T-helper 17 cell (primary cell): ENCODE results near the gene NHSL2. TPM values are rescaled to one million over a fixed set of nuclear protein-coding genes. Genes with fewer than 3 reads are reported as not detected.

Experiments used
- ATAC-seq: fragments of 150-1000 bp; cut with Tn5 transposase; 2 replicates; pipeline ENCODE4 v1.10.0; 2021; ENCODE audit warnings: mild to moderate bottlenecking, moderate library complexity
- DNase-seq, 3 donors: peaks; one replicate each; pipeline versions ENCODE4 v3.0.0 to v3.0.0-alpha.2; 2020 to 2021
- H3K9me3 ChIP-seq: one replicate; pipeline ENCODE4 v1.7.0; 2013; ENCODE audit warnings: low read length, mild to moderate bottlenecking; ENCODE audit not compliant: control insufficient read depth, poor library complexity, severe bottlenecking
- H3K27ac Mint-ChIP-seq: one replicate; pipeline ENCODE4 v1.8.0; 2022; ENCODE audit warnings: mild to moderate bottlenecking, moderate library complexity, mixed read lengths
- H3K27me3 Mint-ChIP-seq: one replicate; pipeline ENCODE4 v1.8.0; 2022; ENCODE audit warnings: mixed read lengths
- H3K36me3 Mint-ChIP-seq: one replicate; pipeline ENCODE4 v1.8.0; 2022; ENCODE audit warnings: low read depth, mixed read lengths
- H3K4me1 Mint-ChIP-seq: one replicate; pipeline ENCODE4 v1.8.0; 2022; ENCODE audit warnings: mild to moderate bottlenecking, mixed read lengths
- H3K4me3 Mint-ChIP-seq: one replicate; pipeline ENCODE4 v1.8.0; 2022; ENCODE audit warnings: mild to moderate bottlenecking, moderate library complexity, mixed read lengths
- total RNA-seq, 4 donors: library from RNA in 2 of 4; stranded (reverse) in 2 of 4; gene quantifications; one replicate each; pipeline ENCODE4 v1.2.3 and lab custom pipeline; 2022 to 2026

Gene NHSL2
- total RNA-seq, 2 donors from 2014 or later, result 10.0 to 20.3 TPM

DNA sequence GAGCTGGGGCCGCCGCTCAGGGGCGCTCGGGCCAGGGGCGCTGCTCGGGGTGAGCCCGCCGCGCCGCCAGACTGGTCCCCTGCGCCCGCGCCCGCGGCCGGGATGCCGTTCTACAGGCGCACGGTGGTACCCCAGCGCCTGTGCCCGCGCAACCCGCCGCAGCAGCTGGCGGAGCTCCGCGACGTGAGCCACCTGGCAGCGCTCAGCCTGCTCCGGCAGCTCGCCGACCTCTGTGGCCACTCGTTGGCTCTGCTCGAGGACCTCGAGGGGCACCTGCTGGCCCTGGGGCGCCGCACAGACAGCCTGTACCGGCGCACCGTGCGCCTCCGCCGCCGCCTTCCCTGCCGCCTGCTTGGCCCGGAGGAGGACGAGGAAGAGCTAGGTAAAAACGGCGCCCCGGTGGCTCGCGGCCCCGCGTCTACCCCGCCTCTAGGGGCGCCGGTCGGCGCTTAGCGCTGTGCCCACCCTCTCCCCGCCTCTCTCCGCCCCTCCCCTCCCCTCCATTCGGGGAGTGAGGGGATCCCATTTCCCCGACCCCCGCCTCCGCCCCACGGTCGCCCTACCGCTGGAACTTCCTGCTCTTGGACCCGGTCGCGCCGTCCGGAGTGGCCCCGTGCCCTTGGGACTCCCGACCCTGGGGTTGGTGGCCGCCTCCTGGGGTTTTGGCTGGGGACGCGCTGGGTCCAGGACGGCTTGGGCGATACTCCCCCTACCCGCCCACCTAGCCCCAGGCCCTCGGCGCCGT, 513 bp downstream of the NHSL2 start:
- peaks cover 2% of the 10 kb centered on the region for H3K4me1 Mint-ChIP-seq
- H3K9me3 ChIP-seq, result no peaks in the 10 kb centered on the region
- ATAC-seq, result peak; percentile 88
- peak in 2 of 3 donors; percentile 5 to 11 for DNase-seq
- H3K27me3 Mint-ChIP-seq, result peaks cover 33% of the 10 kb centered on the region
- H3K4me3 Mint-ChIP-seq, result peak overlapping the region; percentile 71
- H3K27ac Mint-ChIP-seq, result no peak overlapping the region
- H3K36me3 Mint-ChIP-seq, result no peaks in the 10 kb centered on the region

DNA sequence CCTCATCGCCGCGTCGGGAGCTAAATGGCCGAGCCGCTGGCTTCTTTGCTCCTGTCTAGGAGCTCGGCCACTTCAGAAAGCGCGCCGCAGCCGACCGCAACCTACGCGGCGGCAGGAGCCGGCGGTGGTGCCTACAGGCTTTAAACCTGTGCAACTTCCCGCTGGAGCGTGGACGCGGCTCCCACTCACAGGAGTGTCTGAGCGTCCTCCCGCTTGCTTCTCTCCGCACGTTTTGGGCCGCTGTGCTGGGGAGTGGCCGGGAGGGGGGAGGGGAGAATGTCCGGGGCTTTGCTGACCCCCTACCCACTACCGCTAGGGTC, 1.0 kb downstream of the NHSL2 start:
- no peak for DNase-seq
- peak overlapping the region; percentile 71 for H3K4me3 Mint-ChIP-seq
- no peak for ATAC-seq
- H3K27me3 Mint-ChIP-seq, result peaks cover 33% of the 10 kb centered on the region
- H3K4me1 Mint-ChIP-seq, result peaks cover 2% of the 10 kb centered on the region
- H3K9me3 ChIP-seq, result no peaks in the 10 kb centered on the region
- no peaks in the 10 kb centered on the region for H3K36me3 Mint-ChIP-seq
- H3K27ac Mint-ChIP-seq, result no peak overlapping the region

DNA sequence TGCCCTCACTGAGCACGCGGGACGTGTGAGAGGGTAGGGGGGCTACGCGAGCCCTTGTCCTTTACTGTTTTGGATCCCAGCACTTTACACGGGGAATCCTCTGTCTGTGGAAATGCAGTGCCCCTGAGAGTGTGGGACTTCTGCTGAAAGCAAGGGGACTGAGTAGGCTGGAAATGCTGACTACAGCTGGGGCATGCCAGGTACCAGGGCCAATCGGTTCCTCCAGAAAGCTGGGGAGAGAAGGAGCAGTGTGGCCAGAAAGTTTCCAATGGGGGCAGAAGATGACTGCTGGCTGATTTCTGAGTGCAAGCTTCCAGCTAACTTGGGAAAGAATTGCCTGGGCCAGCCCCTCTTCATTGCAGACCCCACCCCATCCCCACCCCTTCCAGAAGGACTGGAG, 1.5 kb downstream of the NHSL2 start:
- Mint-ChIP-seq H3K36me3 (no peaks in the 10 kb centered on the region), H3K4me3 (peak overlapping the region; percentile 71), H3K4me1 (peaks cover 2% of the 10 kb centered on the region), H3K27me3 (peaks cover 33% of the 10 kb centered on the region), H3K27ac (no peak overlapping the region)
- DNase-seq (no peak), ATAC-seq (no peak)
- H3K9me3 ChIP-seq, result no peaks in the 10 kb centered on the region

DNA sequence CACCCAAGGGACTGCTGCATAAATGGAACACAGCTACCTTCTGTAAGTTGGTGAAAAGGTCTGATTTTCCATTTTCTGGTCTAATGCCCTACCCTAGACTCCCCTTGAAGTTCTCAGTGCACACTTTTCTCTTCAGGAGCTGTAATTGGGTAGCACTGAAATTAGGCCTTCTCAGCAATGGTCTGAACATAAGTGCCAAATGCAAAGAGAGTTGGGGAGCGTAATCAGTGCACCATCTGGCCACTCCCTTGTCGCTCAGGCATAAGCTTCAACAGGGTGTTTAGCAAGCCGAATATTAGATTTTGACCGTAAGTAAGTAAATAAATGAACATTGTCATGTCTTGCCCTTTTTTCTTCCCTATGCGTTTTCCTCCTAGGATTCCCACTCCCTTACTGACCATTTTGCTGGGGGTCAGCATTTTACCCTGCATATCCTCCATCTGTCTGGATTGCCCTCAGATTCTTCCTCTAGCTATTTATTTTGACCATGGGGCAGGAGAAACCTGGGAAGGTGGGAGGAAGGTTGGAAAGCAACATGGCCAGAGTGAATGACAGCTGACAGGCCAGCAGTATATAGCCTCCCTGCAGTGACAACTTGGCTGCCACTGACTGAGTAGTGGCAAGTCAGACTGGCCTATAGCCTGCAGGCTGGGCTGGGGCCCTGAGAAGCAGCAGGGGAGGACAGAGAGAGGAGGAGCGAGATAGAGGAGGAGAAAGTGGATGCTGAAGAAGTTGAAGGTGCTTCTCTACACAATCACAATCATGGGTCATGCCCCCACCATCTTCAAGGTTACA, 2.7 kb downstream of the NHSL2 start:
- Mint-ChIP-seq H3K36me3 (no peaks in the 10 kb centered on the region), H3K27ac (no peak overlapping the region), H3K4me3 (peak overlapping the region; percentile 7), H3K4me1 (peaks cover 5% of the 10 kb centered on the region), H3K27me3 (peaks cover 25% of the 10 kb centered on the region)
- ATAC-seq, result no peak
- no peaks in the 10 kb centered on the region for H3K9me3 ChIP-seq
- DNase-seq, result no peak

DNA sequence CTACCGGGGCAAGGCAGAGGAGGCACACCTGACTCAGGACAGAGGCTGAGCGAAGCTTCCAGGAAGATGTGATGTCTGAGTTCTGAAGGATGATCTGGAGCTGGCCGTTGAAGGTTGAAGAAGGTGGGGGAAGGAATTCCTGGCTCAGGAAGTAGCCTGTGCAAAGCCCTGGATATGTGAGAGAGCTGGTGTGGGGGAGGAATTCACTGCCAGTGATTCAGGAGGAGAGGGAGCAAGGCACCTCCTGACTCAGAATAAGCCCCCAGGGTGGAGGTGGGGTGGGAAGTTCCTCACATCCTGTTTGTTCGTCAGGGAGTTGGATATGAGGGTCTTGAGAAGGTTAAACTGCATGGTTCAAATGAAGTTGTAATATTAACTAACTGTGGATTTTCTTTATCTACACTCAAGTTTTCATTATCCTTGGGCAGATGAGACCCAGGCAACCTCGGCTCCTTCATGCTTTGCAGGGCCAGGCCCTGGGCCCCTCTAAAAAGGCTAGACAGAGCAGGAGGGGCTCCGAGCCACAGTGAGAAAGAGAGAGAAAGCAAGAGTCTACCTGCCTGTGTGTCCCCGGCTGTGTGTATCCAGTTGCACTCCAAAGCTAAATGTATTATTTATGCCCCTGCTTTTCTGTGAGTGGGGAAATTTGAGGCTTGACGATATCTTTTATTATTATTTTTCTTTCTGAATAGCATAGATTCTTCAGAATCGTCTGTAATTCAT, 7.1 kb downstream of the NHSL2 start:
- H3K9me3 ChIP-seq, result no peaks in the 10 kb centered on the region
- H3K36me3 Mint-ChIP-seq, result no peaks in the 10 kb centered on the region
- H3K4me3 Mint-ChIP-seq, result no peak overlapping the region
- H3K27me3 Mint-ChIP-seq, result peaks cover 9% of the 10 kb centered on the region
- H3K27ac Mint-ChIP-seq, result no peak overlapping the region
- ATAC-seq (no peak), DNase-seq (no peak)
- H3K4me1 Mint-ChIP-seq, result peaks cover 3% of the 10 kb centered on the region

DNA sequence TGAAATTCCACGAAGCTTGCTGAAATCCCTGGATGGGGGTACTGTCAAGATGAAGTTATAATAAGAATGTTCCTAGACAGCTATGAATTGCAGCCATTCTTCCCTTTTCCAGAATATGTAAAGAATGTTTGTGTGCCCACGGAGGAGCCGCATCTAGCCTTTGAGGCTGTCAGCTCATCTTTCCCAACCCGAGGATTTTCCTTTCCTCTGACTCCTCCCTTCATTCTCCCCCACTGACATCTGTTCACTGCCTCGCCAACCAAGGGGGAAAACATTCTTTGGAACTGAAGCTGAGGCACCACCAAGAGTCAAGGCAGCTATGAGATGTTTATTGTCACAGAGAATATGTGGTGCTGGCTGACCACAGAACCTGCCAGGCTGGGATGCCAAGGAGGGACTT, 8.8 kb downstream of the NHSL2 start:
- DNase-seq (no peak), ATAC-seq (no peak)
- H3K4me1 Mint-ChIP-seq, result peaks cover 3% of the 10 kb centered on the region
- H3K9me3 ChIP-seq, result no peaks in the 10 kb centered on the region
- H3K27ac Mint-ChIP-seq, result no peak overlapping the region
- no peaks in the 10 kb centered on the region for H3K36me3 Mint-ChIP-seq
- H3K4me3 Mint-ChIP-seq, result no peak overlapping the region
- H3K27me3 Mint-ChIP-seq, result no peaks in the 10 kb centered on the region

DNA sequence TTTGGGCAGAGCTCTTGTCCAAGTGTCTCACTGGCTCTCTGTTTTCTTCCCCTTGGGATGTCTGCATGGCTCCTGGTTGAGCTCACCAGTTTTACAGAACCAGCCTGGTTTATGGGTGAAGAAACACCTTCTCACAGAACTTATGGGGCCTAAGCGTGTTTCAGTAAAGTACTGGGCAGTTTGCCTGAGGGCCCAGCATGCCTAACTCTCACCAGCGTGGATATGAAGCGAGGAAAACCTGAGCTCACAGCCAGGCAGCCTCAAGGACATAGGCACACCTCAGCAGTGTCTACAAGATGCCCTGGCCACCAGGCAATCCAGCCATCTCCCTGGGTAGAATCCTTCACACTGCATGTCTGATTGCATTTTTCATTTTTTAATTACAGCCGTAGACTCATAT, 9.2 kb downstream of the NHSL2 start:
- no peaks in the 10 kb centered on the region for H3K36me3 Mint-ChIP-seq
- H3K4me3 Mint-ChIP-seq, result no peak overlapping the region
- peaks cover 3% of the 10 kb centered on the region for H3K4me1 Mint-ChIP-seq
- H3K27me3 Mint-ChIP-seq, result no peaks in the 10 kb centered on the region
- ATAC-seq (no peak), DNase-seq (no peak)
- H3K9me3 ChIP-seq, result no peaks in the 10 kb centered on the region
- no peak overlapping the region for H3K27ac Mint-ChIP-seq

DNA sequence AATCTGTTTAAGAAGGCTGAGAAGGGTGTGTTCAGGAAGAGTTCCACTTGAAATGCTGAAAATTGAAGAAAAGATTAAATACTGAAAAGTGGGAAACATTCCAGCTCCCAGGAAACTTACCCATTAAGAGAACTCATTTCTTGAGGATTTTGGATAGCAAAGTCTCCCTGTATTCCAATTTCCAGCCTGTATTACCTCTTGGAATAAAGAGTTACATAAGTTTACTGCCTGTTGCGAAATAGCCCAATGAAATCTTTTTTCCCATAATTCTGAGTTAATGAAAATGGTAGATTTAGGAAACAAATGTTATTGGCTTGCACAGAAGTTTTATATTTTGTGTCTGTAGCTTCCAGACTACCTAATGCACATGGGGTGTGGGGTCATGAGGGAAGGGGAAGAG, 12.0 kb downstream of the NHSL2 start:
- no peak for ATAC-seq
- Mint-ChIP-seq H3K4me1 (no peaks in the 10 kb centered on the region), H3K4me3 (no peak overlapping the region), H3K36me3 (no peaks in the 10 kb centered on the region), H3K27me3 (no peaks in the 10 kb centered on the region), H3K27ac (no peak overlapping the region)
- H3K9me3 ChIP-seq, result no peaks in the 10 kb centered on the region
- no peak for DNase-seq

DNA sequence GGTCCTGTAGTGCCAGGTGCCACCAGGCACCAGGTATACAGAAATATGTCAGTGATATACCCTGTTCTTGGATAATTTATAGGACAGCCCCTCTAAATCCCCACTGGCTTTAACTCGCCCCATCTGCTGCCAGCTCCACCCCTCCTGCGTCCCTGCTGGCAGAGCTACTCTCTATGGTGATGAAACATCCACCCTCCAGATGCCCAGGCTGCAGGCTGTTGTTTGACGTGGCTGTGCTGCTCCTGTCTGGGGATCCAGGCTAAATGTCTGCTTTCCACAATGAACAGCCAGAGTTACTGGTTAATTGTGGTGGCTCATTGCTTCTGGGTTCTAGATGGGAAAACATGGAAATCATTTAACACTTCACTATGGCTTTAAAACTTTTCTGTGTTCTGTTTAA, 12.9 kb downstream of the NHSL2 start:
- DNase-seq (no peak), ATAC-seq (no peak)
- no peak overlapping the region for H3K27ac Mint-ChIP-seq
- no peaks in the 10 kb centered on the region for H3K36me3 Mint-ChIP-seq
- H3K4me3 Mint-ChIP-seq, result no peak overlapping the region
- H3K9me3 ChIP-seq, result no peaks in the 10 kb centered on the region
- no peaks in the 10 kb centered on the region for H3K4me1 Mint-ChIP-seq
- H3K27me3 Mint-ChIP-seq, result no peaks in the 10 kb centered on the region

DNA sequence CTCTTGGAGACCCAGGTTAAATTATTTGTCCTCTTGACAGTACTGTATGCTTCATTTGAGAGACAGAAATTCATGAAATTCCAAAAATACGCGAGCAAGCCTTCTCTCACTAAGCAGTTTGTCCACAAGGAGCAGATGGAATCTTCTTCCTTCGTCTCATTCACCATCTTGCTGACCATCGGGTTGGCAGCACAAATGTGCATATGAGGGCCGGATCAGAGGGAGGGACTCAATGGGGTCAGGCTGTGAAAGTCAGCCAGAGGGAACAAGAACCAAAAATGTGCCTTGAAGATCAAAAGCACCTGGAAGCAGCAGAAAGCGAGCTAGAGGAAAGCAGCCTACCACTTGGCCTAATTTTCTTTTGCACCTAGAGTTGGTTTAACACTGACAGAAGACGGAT, 16.4 kb downstream of the NHSL2 start:
- peaks cover 4% of the 10 kb centered on the region for H3K27me3 Mint-ChIP-seq
- DNase-seq, result no peak
- H3K27ac Mint-ChIP-seq, result no peak overlapping the region
- H3K9me3 ChIP-seq, result no peaks in the 10 kb centered on the region
- H3K36me3 Mint-ChIP-seq, result no peaks in the 10 kb centered on the region
- no peak for ATAC-seq
- H3K4me1 Mint-ChIP-seq, result no peaks in the 10 kb centered on the region
- H3K4me3 Mint-ChIP-seq, result no peak overlapping the region

DNA sequence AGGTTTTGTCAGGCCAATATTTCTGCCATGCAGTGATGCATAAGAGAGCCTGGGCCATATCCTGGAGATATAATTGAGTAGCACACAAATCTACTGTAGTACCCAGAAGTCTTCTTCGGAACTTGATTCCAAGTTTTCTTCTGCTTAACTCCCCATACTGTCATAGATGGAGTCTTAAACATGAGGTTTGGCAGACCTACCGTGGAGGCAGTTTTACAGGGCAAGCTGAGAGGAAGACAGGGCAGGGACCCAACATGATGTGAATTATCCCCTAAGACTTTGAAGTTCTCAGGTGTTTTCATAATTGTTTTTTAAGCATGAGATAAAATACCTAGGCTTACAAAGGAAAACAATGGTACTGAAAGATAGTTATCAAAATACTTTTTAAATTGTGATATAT, 18.2 kb downstream of the NHSL2 start:
- no peak overlapping the region for H3K4me3 Mint-ChIP-seq
- no peaks in the 10 kb centered on the region for H3K9me3 ChIP-seq
- H3K27ac Mint-ChIP-seq, result no peak overlapping the region
- H3K27me3 Mint-ChIP-seq, result peaks cover 22% of the 10 kb centered on the region
- H3K36me3 Mint-ChIP-seq, result peaks cover under 1% of the 10 kb centered on the region
- ATAC-seq (no peak), DNase-seq (no peak)
- no peaks in the 10 kb centered on the region for H3K4me1 Mint-ChIP-seq

DNA sequence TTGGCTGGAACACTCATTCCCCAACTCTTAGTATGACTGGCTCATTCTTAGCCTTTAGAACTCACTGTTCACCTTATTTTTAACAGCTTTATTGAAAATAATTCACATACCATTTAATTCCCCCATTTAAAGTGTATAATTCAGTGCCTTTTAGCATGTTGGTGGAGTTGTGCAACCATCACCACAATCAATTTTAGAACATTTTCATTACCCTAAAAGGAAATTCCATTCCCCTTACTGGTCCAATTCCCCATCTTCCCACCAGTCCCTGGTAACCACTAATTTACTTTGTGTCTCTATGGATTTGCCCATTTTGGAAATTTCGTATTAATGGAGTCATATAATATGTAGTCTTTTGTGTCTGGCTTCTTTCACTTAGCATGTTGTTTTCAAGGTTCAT, 19.7 kb downstream of the NHSL2 start:
- Mint-ChIP-seq H3K27me3 (peaks cover 31% of the 10 kb centered on the region), H3K36me3 (peaks cover 3% of the 10 kb centered on the region), H3K4me3 (no peak overlapping the region), H3K4me1 (no peaks in the 10 kb centered on the region), H3K27ac (no peak overlapping the region)
- no peaks in the 10 kb centered on the region for H3K9me3 ChIP-seq
- DNase-seq (no peak), ATAC-seq (no peak)

DNA sequence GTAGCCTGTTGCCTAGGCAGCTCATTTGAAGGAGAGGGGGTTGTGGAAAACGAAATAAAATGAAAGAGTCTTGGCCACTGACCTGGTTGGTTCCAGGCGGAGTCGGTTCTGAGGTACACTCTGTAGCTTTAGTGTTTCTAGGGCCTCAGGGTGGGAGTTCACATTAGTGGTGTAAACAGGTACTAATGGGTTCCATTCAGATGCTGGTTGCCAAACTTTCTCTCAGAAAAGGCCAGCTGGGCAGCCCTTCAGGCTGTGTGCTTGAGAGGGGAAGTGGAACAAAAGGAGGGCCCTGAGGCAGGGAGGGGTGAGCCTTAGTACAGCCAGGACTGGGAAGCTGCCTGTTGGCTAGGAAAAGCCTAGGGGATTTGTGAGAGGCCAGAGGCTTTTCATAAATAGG, 24.8 kb downstream of the NHSL2 start:
- H3K4me3 Mint-ChIP-seq, result no peak overlapping the region
- no peak for ATAC-seq
- peaks cover 3% of the 10 kb centered on the region for H3K36me3 Mint-ChIP-seq
- H3K4me1 Mint-ChIP-seq, result no peaks in the 10 kb centered on the region
- peaks cover 31% of the 10 kb centered on the region for H3K27me3 Mint-ChIP-seq
- no peak for DNase-seq
- no peaks in the 10 kb centered on the region for H3K9me3 ChIP-seq
- H3K27ac Mint-ChIP-seq, result no peak overlapping the region
